PC-9 (cell line): ENCODE measurements around the gene CWC27. TPM values are rescaled to one million over a fixed set of nuclear protein-coding genes. Genes with fewer than 3 reads are reported as not detected.

Source experiments
- BruUV-seq: library from RNA; stranded (reverse); fragments of 400-500 nt; replicated peaks from 2 replicates; lab custom pipeline; 2021; lab: Mats Ljungman, UMichigan
- CTCF ChIA-PET: fragments of 300-600 bp; sonication (Branson Sonifier 250); formaldehyde crosslinking; loops from one replicate; lab custom pipeline; 2022; ENCODE audit warnings: antibody characterized with exemption; lab: Charles Lee
- POLR2A ChIA-PET: fragments of 300-600 bp; sonication (Branson Sonifier 250); formaldehyde crosslinking; loops from one replicate; lab custom pipeline; 2022; ENCODE audit warnings: antibody characterized with exemption; ENCODE audit not compliant: unreplicated experiment; lab: Charles Lee
- DNase-seq, 2 experiments: peaks; one replicate each; pipeline versions ENCODE4 v3.0.0 to v3.0.0-alpha.2; 2015 to 2022; ENCODE audit warnings: mixed read lengths in 1 of 2
- H2AFZ ChIP-seq: fragments of 200-600 bp; sonication (generic); 2 replicates; pipeline ENCODE4 v1.8.1; 2017; ENCODE audit warnings: antibody characterized with exemption
- H3F3A ChIP-seq: fragments of 200-600 bp; sonication (generic); 2 replicates; pipeline ENCODE4 v1.8.1; 2017; ENCODE audit warnings: antibody characterized with exemption, mild to moderate bottlenecking, low read depth; ENCODE audit not compliant: insufficient read depth
- H3K27ac ChIP-seq: fragments of 200-600 bp; sonication (generic); 2 replicates; pipeline ENCODE4 v1.6.1; 2016; ENCODE audit warnings: mixed run types
- H3K27me3 ChIP-seq: fragments of 200-600 bp; sonication (generic); 2 replicates; pipeline ENCODE4 v1.6.1; 2016; ENCODE audit warnings: low read depth, mixed run types; ENCODE audit not compliant: insufficient read depth
- H3K36me3 ChIP-seq: fragments of 200-600 bp; sonication (generic); 2 replicates; pipeline ENCODE4 v1.6.1; 2016; ENCODE audit warnings: low read depth, mixed run types
- H3K4me1 ChIP-seq: fragments of 200-600 bp; sonication (generic); replicated peaks from 2 replicates; pipeline ENCODE4 v1.6.1; 2016; ENCODE audit warnings: mixed run types; ENCODE audit not compliant: insufficient read depth
- H3K4me2 ChIP-seq: fragments of 200-600 bp; sonication (generic); 2 replicates; pipeline ENCODE4 v1.6.1; 2017; ENCODE audit warnings: mixed run types
- H3K4me3 ChIP-seq: fragments of 200-600 bp; sonication (generic); 2 replicates; pipeline ENCODE4 v1.6.1; 2016; ENCODE audit warnings: mixed run types
- H3K79me2 ChIP-seq: fragments of 200-600 bp; sonication (generic); 2 replicates; pipeline ENCODE4 v1.6.1; 2017; ENCODE audit warnings: low read depth, mixed run types
- H3K9me2 ChIP-seq: fragments of 200-600 bp; sonication (generic); 2 replicates; pipeline ENCODE4 v1.8.1; 2017; ENCODE audit warnings: mild to moderate bottlenecking; ENCODE audit not compliant: insufficient read depth
- H3K9me3 ChIP-seq: fragments of 200-600 bp; sonication (generic); 2 replicates; pipeline ENCODE4 v1.8.1; 2016; ENCODE audit warnings: low read depth; ENCODE audit not compliant: insufficient read depth
- H4K20me1 ChIP-seq: fragments of 200-600 bp; sonication (generic); 2 replicates; pipeline ENCODE4 v1.8.1; 2017; ENCODE audit not compliant: insufficient read depth
- EZH2 ChIP-seq: fragments of 200-600 bp; sonication (generic); IDR thresholded peaks from 2 replicates; pipeline ENCODE4 v1.8.0; 2017; ENCODE audit warnings: antibody characterized with exemption, low read depth
- intact Hi-C: fragments of 100-400 bp; cut with micrococcal nuclease; formaldehyde crosslinking; loops from one replicate; pipeline ENCODE4 v1.10.0; 2022; ENCODE audit not compliant: unreplicated experiment
- total RNA-seq: library from RNA; stranded (reverse); gene quantifications from 2 replicates; pipeline ENCODE4 v1.2.3, GENCODE V29; 2021
- TF ChIP-seq, protein P1 (sequence below): fragments of 200-600 bp; sonication (generic); conservative IDR thresholded peaks from 2 replicates; pipeline ENCODE4 v1.6.1; 2017; ENCODE audit warnings: mixed run types, antibody characterized with exemption, mild to moderate bottlenecking, moderate library complexity

Gene CWC27
- total RNA-seq, 1 experiment from 2014 or later: 24.1 TPM

DNA sequence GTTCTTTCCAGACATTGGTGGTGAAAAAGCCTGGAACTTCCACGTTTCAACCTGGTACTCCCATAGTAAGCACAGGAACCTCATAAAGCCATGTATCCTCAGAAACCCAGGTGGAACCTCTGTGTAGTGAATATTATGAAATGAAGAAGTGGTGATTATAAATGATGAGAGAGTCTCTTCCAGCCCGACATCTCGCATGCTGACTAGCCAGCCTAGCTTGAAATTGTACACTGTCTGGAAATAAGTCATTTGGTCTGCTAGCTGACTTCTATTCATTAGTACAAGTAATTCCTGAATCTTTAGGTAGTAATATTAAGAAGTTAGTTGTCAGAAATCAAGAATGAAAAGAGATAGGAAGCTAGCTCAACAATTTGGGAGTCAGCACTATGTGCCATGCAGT is 203.3 kb downstream of the CWC27 start:
- DNase-seq: no peak
- no peaks in the 10 kb centered on the region; the same call in 1 of the 2 replicates for H3K36me3 ChIP-seq
- no peak overlapping the region for H2AFZ ChIP-seq
- H3K9me2 ChIP-seq: no peaks in the 10 kb centered on the region
- H3K27ac ChIP-seq: no peak overlapping the region
- no peak overlapping the region for H3K4me3 ChIP-seq
- no peaks in the 10 kb centered on the region for H3K4me1 ChIP-seq
- no peak overlapping the region for H3K4me2 ChIP-seq
- H3K9me3 ChIP-seq: no peaks in the 10 kb centered on the region; the same call in 1 of the 2 replicates
- H3K79me2 ChIP-seq: no peaks in the 10 kb centered on the region
- ChIA-PET CTCF (interaction anchor here (0.6 kb wide), 1 partner anchor 560 kb away, joined by 4 read pairs; no protein-coding TSS in a partner anchor), POLR2A (no interaction called here)
- intact Hi-C loops: no loop called here
- H4K20me1 ChIP-seq: no peaks in the 10 kb centered on the region
- no peaks in the 10 kb centered on the region for H3K27me3 ChIP-seq
- no TSS peak for BruUV-seq
- H3F3A ChIP-seq: no peaks in the 10 kb centered on the region
- TF ChIP-seq EZH2: no peak
- TF ChIP-seq, protein P1, sequence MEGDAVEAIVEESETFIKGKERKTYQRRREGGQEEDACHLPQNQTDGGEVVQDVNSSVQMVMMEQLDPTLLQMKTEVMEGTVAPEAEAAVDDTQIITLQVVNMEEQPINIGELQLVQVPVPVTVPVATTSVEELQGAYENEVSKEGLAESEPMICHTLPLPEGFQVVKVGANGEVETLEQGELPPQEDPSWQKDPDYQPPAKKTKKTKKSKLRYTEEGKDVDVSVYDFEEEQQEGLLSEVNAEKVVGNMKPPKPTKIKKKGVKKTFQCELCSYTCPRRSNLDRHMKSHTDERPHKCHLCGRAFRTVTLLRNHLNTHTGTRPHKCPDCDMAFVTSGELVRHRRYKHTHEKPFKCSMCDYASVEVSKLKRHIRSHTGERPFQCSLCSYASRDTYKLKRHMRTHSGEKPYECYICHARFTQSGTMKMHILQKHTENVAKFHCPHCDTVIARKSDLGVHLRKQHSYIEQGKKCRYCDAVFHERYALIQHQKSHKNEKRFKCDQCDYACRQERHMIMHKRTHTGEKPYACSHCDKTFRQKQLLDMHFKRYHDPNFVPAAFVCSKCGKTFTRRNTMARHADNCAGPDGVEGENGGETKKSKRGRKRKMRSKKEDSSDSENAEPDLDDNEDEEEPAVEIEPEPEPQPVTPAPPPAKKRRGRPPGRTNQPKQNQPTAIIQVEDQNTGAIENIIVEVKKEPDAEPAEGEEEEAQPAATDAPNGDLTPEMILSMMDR: no peak

DNA sequence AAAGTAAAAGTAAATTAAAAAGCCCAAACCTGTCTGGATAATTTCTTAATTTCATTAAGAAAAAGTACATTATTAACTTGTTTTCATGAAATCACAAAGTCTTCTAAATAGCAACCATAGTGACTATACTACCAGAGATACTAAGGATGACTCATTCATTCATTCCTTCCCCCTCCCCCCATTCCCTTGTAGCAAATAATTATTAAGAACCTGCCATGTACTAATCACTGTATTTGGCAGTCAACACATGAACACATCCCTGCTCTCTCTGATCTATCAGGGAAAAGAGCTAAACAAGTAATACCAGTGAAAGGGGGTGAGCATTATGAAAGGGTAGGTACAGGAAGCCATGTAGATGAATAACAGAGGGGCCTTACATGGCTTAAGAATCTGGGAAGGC is 203.9 kb downstream of the CWC27 start:
- H3K4me3 ChIP-seq: no peak overlapping the region
- TF ChIP-seq, protein P1: no peak
- TF ChIP-seq EZH2: no peak
- H3K79me2 ChIP-seq: no peaks in the 10 kb centered on the region
- CTCF ChIA-PET: no interaction called here
- no peak overlapping the region for H2AFZ ChIP-seq
- BruUV-seq: no TSS peak
- H3K4me1 ChIP-seq: no peaks in the 10 kb centered on the region
- no peak overlapping the region for H3K27ac ChIP-seq
- H4K20me1 ChIP-seq: no peaks in the 10 kb centered on the region
- POLR2A ChIA-PET: no interaction called here
- no peak overlapping the region for H3K4me2 ChIP-seq
- no peaks in the 10 kb centered on the region; the same call in 1 of the 2 replicates for H3K9me3 ChIP-seq
- DNase-seq: no peak
- no peaks in the 10 kb centered on the region; the same call in 1 of the 2 replicates for H3K36me3 ChIP-seq
- no peaks in the 10 kb centered on the region for H3F3A ChIP-seq
- intact Hi-C loops: no loop called here
- H3K9me2 ChIP-seq: no peaks in the 10 kb centered on the region
- no peaks in the 10 kb centered on the region for H3K27me3 ChIP-seq

DNA sequence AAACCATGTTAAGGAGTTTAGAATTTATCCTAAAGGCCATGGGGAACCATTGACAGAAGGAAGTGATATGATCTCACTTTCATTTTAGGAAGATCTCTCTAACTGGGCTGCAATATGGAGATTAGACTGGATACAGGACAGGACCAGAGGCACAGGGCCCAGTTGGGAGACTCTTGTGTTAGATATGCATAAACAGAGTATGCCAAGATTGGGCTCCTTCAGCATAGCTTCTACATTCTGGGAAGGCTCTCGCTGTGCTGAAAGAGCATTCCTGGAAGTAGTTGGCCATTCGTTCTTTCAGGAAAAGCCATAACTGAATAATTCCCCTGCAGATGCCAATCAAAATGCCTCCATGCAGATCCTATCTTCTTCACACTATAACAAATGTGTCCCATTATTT is 204.5 kb downstream of the CWC27 start:
- TF ChIP-seq, protein P1: no peak
- no peak for TF ChIP-seq EZH2
- no peaks in the 10 kb centered on the region for H3F3A ChIP-seq
- no peaks in the 10 kb centered on the region for H3K9me2 ChIP-seq
- H4K20me1 ChIP-seq: no peaks in the 10 kb centered on the region
- H3K36me3 ChIP-seq: no peaks in the 10 kb centered on the region; the same call in 1 of the 2 replicates
- no peaks in the 10 kb centered on the region for H3K4me1 ChIP-seq
- no peak overlapping the region for H3K4me2 ChIP-seq
- ChIA-PET POLR2A (no interaction called here), CTCF (no interaction called here)
- DNase-seq: no peak
- no peaks in the 10 kb centered on the region; the same call in 1 of the 2 replicates for H3K9me3 ChIP-seq
- no peak overlapping the region for H2AFZ ChIP-seq
- H3K79me2 ChIP-seq: no peaks in the 10 kb centered on the region
- no peak overlapping the region for H3K27ac ChIP-seq
- intact Hi-C loops: no loop called here
- no peak overlapping the region for H3K4me3 ChIP-seq
- no peaks in the 10 kb centered on the region for H3K27me3 ChIP-seq
- no TSS peak for BruUV-seq
